ENCODE measurements around the gene SLC24A3. TPM values are rescaled to one million over a fixed set of nuclear protein-coding genes. Genes with fewer than 3 reads are reported as not detected.

The SLC24A3 gene
- total RNA-seq, 2 donors from 2014 or later: not detected

- Mint-ChIP-seq H3K4me1 (no peaks in the 10 kb centered on the region), H3K36me3 (ENCODE audit: low read depth) (no peaks in the 10 kb centered on the region), H3K4me3 (no peak overlapping the region), H3K27ac (no peak overlapping the region), H3K27me3 (no peaks in the 10 kb centered on the region), H3K9me3 (peaks cover 3% of the 10 kb centered on the region)
- no peak for ATAC-seq (replicated peaks)
These were observed 298.2 kb downstream of the SLC24A3 start for GRCh38 chr20:19510611-19511010.

GRCh38 chr20:19511931-19512330 lies 299.5 kb downstream of the SLC24A3 start:
- no peaks in the 10 kb centered on the region for H3K36me3 Mint-ChIP-seq (ENCODE audit: low read depth)
- ATAC-seq (replicated peaks): no peak
- H3K4me1 Mint-ChIP-seq: no peaks in the 10 kb centered on the region
- H3K27me3 Mint-ChIP-seq: no peaks in the 10 kb centered on the region
- H3K9me3 Mint-ChIP-seq: peaks cover 3% of the 10 kb centered on the region
- no peak overlapping the region for H3K4me3 Mint-ChIP-seq
- no peak overlapping the region for H3K27ac Mint-ChIP-seq

GRCh38 chr20:19512886-19513677 lies 300.6 kb downstream of the SLC24A3 start:
- Mint-ChIP-seq H3K9me3 (peaks cover 3% of the 10 kb centered on the region), H3K4me1 (no peaks in the 10 kb centered on the region), H3K4me3 (no peak overlapping the region), H3K27ac (no peak overlapping the region), H3K36me3 (ENCODE audit: low read depth) (no peaks in the 10 kb centered on the region), H3K27me3 (no peaks in the 10 kb centered on the region)
- ATAC-seq (replicated peaks): no peak

- H3K36me3 Mint-ChIP-seq (ENCODE audit: low read depth): no peaks in the 10 kb centered on the region
- no peak overlapping the region for H3K4me3 Mint-ChIP-seq
- no peak for ATAC-seq (replicated peaks)
- no peak overlapping the region for H3K27ac Mint-ChIP-seq
- no peaks in the 10 kb centered on the region for H3K27me3 Mint-ChIP-seq
- H3K4me1 Mint-ChIP-seq: no peaks in the 10 kb centered on the region
- H3K9me3 Mint-ChIP-seq: peaks cover 3% of the 10 kb centered on the region
These were observed 302.6 kb downstream of the SLC24A3 start for GRCh38 chr20:19515074-19515473.

GRCh38 chr20:19519466-19519865 lies 307.0 kb downstream of the SLC24A3 start:
- Mint-ChIP-seq H3K27me3 (peaks cover 11% of the 10 kb centered on the region), H3K36me3 (ENCODE audit: low read depth) (no peaks in the 10 kb centered on the region), H3K4me3 (no peak overlapping the region), H3K4me1 (no peaks in the 10 kb centered on the region), H3K9me3 (peaks cover 1% of the 10 kb centered on the region), H3K27ac (no peak overlapping the region)
- ATAC-seq (replicated peaks): no peak

GRCh38 chr20:19520261-19520660 lies 307.8 kb downstream of the SLC24A3 start:
- ATAC-seq (replicated peaks): no peak
- Mint-ChIP-seq H3K9me3 (no peaks in the 10 kb centered on the region), H3K4me1 (no peaks in the 10 kb centered on the region), H3K4me3 (no peak overlapping the region), H3K27me3 (peaks cover 14% of the 10 kb centered on the region), H3K27ac (no peak overlapping the region), H3K36me3 (ENCODE audit: low read depth) (no peaks in the 10 kb centered on the region)

- Mint-ChIP-seq H3K4me3 (no peak overlapping the region), H3K4me1 (no peaks in the 10 kb centered on the region), H3K9me3 (no peaks in the 10 kb centered on the region), H3K27me3 (peaks cover 15% of the 10 kb centered on the region), H3K36me3 (ENCODE audit: low read depth) (no peaks in the 10 kb centered on the region), H3K27ac (no peak overlapping the region)
- no peak for ATAC-seq (replicated peaks)
These were observed 309.8 kb downstream of the SLC24A3 start for GRCh38 chr20:19522071-19522801.

- H3K27me3 Mint-ChIP-seq: peaks cover 15% of the 10 kb centered on the region
- no peak overlapping the region for H3K4me3 Mint-ChIP-seq
- ATAC-seq (replicated peaks): no peak
- no peaks in the 10 kb centered on the region for H3K36me3 Mint-ChIP-seq (ENCODE audit: low read depth)
- no peaks in the 10 kb centered on the region for H3K9me3 Mint-ChIP-seq
- no peak overlapping the region for H3K27ac Mint-ChIP-seq
- H3K4me1 Mint-ChIP-seq: no peaks in the 10 kb centered on the region
These were observed 310.6 kb downstream of the SLC24A3 start for GRCh38 chr20:19522836-19523590.

GRCh38 chr20:19524691-19525090 lies 312.2 kb downstream of the SLC24A3 start:
- Mint-ChIP-seq H3K27me3 (peaks cover 15% of the 10 kb centered on the region), H3K9me3 (no peaks in the 10 kb centered on the region), H3K27ac (no peak overlapping the region), H3K36me3 (ENCODE audit: low read depth) (no peaks in the 10 kb centered on the region), H3K4me3 (no peak overlapping the region), H3K4me1 (no peaks in the 10 kb centered on the region)
- no peak for ATAC-seq (replicated peaks)

- no peaks in the 10 kb centered on the region for H3K36me3 Mint-ChIP-seq (ENCODE audit: low read depth)
- no peak overlapping the region for H3K4me3 Mint-ChIP-seq
- ATAC-seq (replicated peaks): no peak
- H3K4me1 Mint-ChIP-seq: no peaks in the 10 kb centered on the region
- H3K27ac Mint-ChIP-seq: no peak overlapping the region
- no peaks in the 10 kb centered on the region for H3K9me3 Mint-ChIP-seq
- H3K27me3 Mint-ChIP-seq: peaks cover 7% of the 10 kb centered on the region
These were observed 315.1 kb downstream of the SLC24A3 start for GRCh38 chr20:19527509-19527908.

- H3K27ac Mint-ChIP-seq: no peak overlapping the region
- no peaks in the 10 kb centered on the region for H3K36me3 Mint-ChIP-seq (ENCODE audit: low read depth)
- H3K9me3 Mint-ChIP-seq: peaks cover 4% of the 10 kb centered on the region
- no peak for ATAC-seq (replicated peaks)
- peaks cover 7% of the 10 kb centered on the region for H3K27me3 Mint-ChIP-seq
- H3K4me3 Mint-ChIP-seq: no peak overlapping the region
- H3K4me1 Mint-ChIP-seq: no peaks in the 10 kb centered on the region
These were observed 316.0 kb downstream of the SLC24A3 start for GRCh38 chr20:19528286-19529030.

- no peak for ATAC-seq (replicated peaks)
- Mint-ChIP-seq H3K27me3 (peaks cover 3% of the 10 kb centered on the region), H3K9me3 (peaks cover 5% of the 10 kb centered on the region), H3K4me1 (no peaks in the 10 kb centered on the region), H3K27ac (no peak overlapping the region), H3K36me3 (ENCODE audit: low read depth) (no peaks in the 10 kb centered on the region), H3K4me3 (no peak overlapping the region)
These were observed 317.6 kb downstream of the SLC24A3 start for GRCh38 chr20:19530006-19530405.

GRCh38 chr20:19531446-19531845 lies 319.0 kb downstream of the SLC24A3 start:
- Mint-ChIP-seq H3K27ac (no peak overlapping the region), H3K4me3 (no peak overlapping the region), H3K36me3 (ENCODE audit: low read depth) (no peaks in the 10 kb centered on the region), H3K9me3 (peaks cover 5% of the 10 kb centered on the region), H3K4me1 (no peaks in the 10 kb centered on the region), H3K27me3 (no peaks in the 10 kb centered on the region)
- ATAC-seq (replicated peaks): no peak

GRCh38 chr20:19538556-19538955 lies 326.1 kb downstream of the SLC24A3 start:
- H3K4me1 Mint-ChIP-seq: no peaks in the 10 kb centered on the region
- H3K4me3 Mint-ChIP-seq: no peak overlapping the region
- no peak overlapping the region for H3K27ac Mint-ChIP-seq
- no peak for ATAC-seq (replicated peaks)
- no peaks in the 10 kb centered on the region for H3K36me3 Mint-ChIP-seq (ENCODE audit: low read depth)
- H3K27me3 Mint-ChIP-seq: peaks cover 3% of the 10 kb centered on the region
- H3K9me3 Mint-ChIP-seq: peaks cover under 1% of the 10 kb centered on the region
